Activated naive CD4-positive, alpha-beta T cell treated with anti-CD3 and anti-CD28 coated beads for 36 hours (primary cell): ENCODE results near the gene LAMP5. TPM values are rescaled to one million over a fixed set of nuclear protein-coding genes. Genes with fewer than 3 reads are reported as not detected.

ENCODE experiments used
- CTCF ChIA-PET: fragments of 350-600 bp; sonication (Branson Sonifier 250); formaldehyde crosslinking; loops from one replicate; lab custom pipeline; 2021; ENCODE audit warnings: antibody characterized with exemption; lab: Charles Lee
- DNase-seq: peaks from one replicate; pipeline ENCODE4 v3.0.0-alpha.2; 2020
- H3K27ac Mint-ChIP-seq: one replicate; pipeline ENCODE4 v1.8.0; 2021; ENCODE audit warnings: mild to moderate bottlenecking, mixed read lengths
- H3K27me3 Mint-ChIP-seq: one replicate; pipeline ENCODE4 v1.8.0; 2021; ENCODE audit warnings: low read depth, mixed read lengths
- H3K36me3 Mint-ChIP-seq: one replicate; pipeline ENCODE4 v1.8.0; 2021; ENCODE audit warnings: low read depth, mixed read lengths
- H3K4me1 Mint-ChIP-seq: one replicate; pipeline ENCODE4 v1.8.0; 2021; ENCODE audit warnings: low read depth, mixed read lengths
- H3K4me3 Mint-ChIP-seq: one replicate; pipeline ENCODE4 v1.8.0; 2021; ENCODE audit warnings: mild to moderate bottlenecking, moderate library complexity, mixed read lengths
- H3K9me3 Mint-ChIP-seq: one replicate; pipeline ENCODE4 v1.8.0; 2021; ENCODE audit warnings: mixed read lengths
- intact Hi-C: fragments of 100-400 bp; cut with micrococcal nuclease; formaldehyde crosslinking; loops from one replicate; pipeline ENCODE4 v1.15.1; 2023
- total RNA-seq, 2 experiments: library from RNA; stranded (reverse); gene quantifications; one replicate each; pipeline ENCODE4 v1.2.3, GENCODE V29; 2021

Gene LAMP5
- total RNA-seq, 2 experiments from 2014 or later, result not detected

DNA sequence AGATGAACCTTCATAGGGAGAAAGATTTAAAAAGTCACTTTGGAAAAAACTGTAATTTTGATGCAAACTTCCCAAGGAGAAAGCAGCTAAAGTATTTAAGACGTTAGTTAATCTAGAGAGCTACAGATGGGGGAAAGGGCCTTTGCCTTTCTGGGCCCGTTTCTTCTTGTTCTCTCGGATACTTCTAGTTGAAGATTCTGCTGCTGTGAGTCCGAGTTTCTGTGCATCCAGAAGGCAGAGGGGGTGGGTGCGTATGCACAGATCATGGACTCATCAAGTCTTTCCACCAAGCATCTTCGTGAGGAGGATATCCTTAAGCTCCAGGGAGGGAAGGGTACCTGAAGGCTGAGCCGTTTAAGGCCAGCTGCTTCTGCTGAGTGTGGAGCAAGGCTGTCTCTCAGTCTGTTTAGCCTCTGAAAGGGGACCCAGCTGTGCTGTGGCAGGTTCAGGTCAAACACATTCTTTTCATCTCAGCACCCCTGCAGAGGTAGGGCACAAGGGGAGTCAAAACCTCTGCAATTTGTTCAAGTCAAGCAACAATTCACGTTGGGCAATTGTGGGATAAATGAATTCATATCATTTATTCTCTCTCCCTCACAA is 4.3 kb downstream of the LAMP5 start:
- intact Hi-C loops, result no loop called here

GRCh38 chr20:9520086-9520485 is 5.7 kb downstream of the LAMP5 start:
- Mint-ChIP-seq H3K27me3 (peaks cover 45% of the 10 kb centered on the region), H3K36me3 (no peaks in the 10 kb centered on the region)
- CTCF ChIA-PET, result no interaction called here

More for the DNA sequence above, 4.3 kb downstream of the LAMP5 start:
- CTCF ChIA-PET, result no interaction called here
- Mint-ChIP-seq H3K4me3 (no peak overlapping the region), H3K4me1 (no peaks in the 10 kb centered on the region), H3K36me3 (no peaks in the 10 kb centered on the region), H3K27ac (no peak overlapping the region), H3K27me3 (peaks cover 59% of the 10 kb centered on the region), H3K9me3 (no peaks in the 10 kb centered on the region)
- no peak for DNase-seq

GRCh38 chr20:9523636-9524035 is 9.2 kb downstream of the LAMP5 start:
- peaks cover 15% of the 10 kb centered on the region for H3K27me3 Mint-ChIP-seq

More at GRCh38 chr20:9520086-9520485, 5.7 kb downstream of the LAMP5 start:
- Mint-ChIP-seq H3K27ac (no peak overlapping the region), H3K9me3 (no peaks in the 10 kb centered on the region), H3K4me1 (no peaks in the 10 kb centered on the region), H3K4me3 (no peak overlapping the region)
- no peak for DNase-seq
- intact Hi-C loops, result no loop called here

GRCh38 chr20:9531581-9531980 is 17.2 kb downstream of the LAMP5 start:
- Mint-ChIP-seq H3K9me3 (no peaks in the 10 kb centered on the region), H3K36me3 (no peaks in the 10 kb centered on the region), H3K4me3 (no peak overlapping the region), H3K4me1 (no peaks in the 10 kb centered on the region), H3K27me3 (peaks cover 3% of the 10 kb centered on the region), H3K27ac (no peak overlapping the region)
- intact Hi-C loops, result no loop called here
- CTCF ChIA-PET, result no interaction called here
- DNase-seq, result no peak

More at GRCh38 chr20:9523636-9524035, 9.2 kb downstream of the LAMP5 start:
- H3K27ac Mint-ChIP-seq, result no peak overlapping the region
- CTCF ChIA-PET, result interaction anchor here (0.7 kb wide), 1 partner anchor 46 kb away, joined by 3 read pairs; no protein-coding TSS in a partner anchor
- no peaks in the 10 kb centered on the region for H3K9me3 Mint-ChIP-seq
- no peaks in the 10 kb centered on the region for H3K36me3 Mint-ChIP-seq
- no peak for DNase-seq
- no peak overlapping the region for H3K4me3 Mint-ChIP-seq
- no peaks in the 10 kb centered on the region for H3K4me1 Mint-ChIP-seq
- intact Hi-C loops, result no loop called here

DNA sequence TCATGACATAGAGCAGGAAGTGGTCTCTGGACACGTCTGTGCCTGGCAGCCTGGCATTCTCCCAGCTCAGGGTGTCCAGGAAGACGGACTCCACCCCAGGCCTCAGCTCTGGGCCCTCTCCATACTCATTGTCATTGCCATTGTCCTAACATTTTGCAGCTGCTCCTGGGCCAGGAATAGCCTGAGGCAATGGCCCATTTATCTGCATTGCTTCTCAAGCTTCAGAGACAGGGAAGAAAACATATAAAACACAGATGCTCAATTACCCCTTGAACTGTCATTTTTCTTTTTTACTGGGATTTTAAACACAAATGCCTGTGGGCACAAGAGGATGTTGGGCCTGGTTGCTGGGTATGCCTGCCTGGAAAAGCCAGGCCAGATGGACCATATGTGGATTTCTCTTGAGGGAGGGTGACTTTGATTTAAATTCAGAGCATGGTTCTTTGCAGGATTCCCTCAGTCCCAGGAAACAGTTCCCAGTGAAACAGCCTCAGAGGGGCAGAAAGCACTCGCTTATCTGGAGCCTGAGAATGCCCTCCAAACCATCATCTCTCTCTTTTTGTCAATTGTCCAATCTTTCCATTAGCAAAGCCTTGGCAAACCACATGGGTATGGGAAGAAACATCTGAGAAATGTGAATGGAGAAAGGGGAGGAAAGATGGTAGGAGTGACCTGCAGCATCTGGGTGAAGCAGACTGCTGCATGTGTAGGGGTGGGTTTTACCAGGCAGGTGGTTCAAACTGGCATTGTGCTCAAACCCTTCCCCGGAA is 17.9 kb downstream of the LAMP5 start:
- no peaks in the 10 kb centered on the region for H3K9me3 Mint-ChIP-seq
- intact Hi-C loops, result no loop called here
- no peak for DNase-seq
- CTCF ChIA-PET, result no interaction called here
- peaks cover 3% of the 10 kb centered on the region for H3K27me3 Mint-ChIP-seq
- no peak overlapping the region for H3K27ac Mint-ChIP-seq
- H3K4me1 Mint-ChIP-seq, result no peaks in the 10 kb centered on the region
- H3K36me3 Mint-ChIP-seq, result no peaks in the 10 kb centered on the region
- no peak overlapping the region for H3K4me3 Mint-ChIP-seq

DNA sequence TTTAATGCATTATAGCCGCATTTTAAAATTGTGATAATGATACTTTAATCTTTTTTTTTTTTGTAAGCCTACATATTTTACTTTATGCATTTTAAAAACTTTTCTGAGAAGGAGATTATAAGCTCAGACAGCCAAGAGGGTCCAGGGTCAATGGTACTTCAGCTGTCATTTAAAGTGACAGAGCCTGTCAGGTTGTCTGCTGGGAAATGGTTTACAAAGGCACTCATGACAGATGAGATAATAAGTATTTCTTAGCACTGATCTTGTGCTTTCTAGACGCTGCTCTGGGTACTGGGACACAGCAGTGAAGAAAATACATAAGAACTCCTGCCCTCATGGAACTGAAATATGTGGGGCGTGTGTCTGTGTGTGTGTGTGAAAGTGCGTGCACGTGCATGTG is 19.6 kb downstream of the LAMP5 start:
- intact Hi-C loops, result no loop called here
- H3K27me3 Mint-ChIP-seq, result peaks cover 3% of the 10 kb centered on the region
- H3K4me1 Mint-ChIP-seq, result no peaks in the 10 kb centered on the region
- H3K36me3 Mint-ChIP-seq, result no peaks in the 10 kb centered on the region
- CTCF ChIA-PET, result no interaction called here
- no peak overlapping the region for H3K27ac Mint-ChIP-seq
- no peak overlapping the region for H3K4me3 Mint-ChIP-seq
- H3K9me3 Mint-ChIP-seq, result no peaks in the 10 kb centered on the region
- no peak for DNase-seq

GRCh38 chr20:9535449-9535848 is 21.1 kb downstream of the LAMP5 start:
- intact Hi-C loops, result no loop called here
- no peak for DNase-seq
- H3K9me3 Mint-ChIP-seq, result no peaks in the 10 kb centered on the region
- CTCF ChIA-PET, result no interaction called here
- no peaks in the 10 kb centered on the region for H3K4me1 Mint-ChIP-seq
- H3K27me3 Mint-ChIP-seq, result peaks cover 3% of the 10 kb centered on the region
- H3K4me3 Mint-ChIP-seq, result no peak overlapping the region
- no peak overlapping the region for H3K27ac Mint-ChIP-seq
- H3K36me3 Mint-ChIP-seq, result no peaks in the 10 kb centered on the region

- no peaks in the 10 kb centered on the region for H3K4me1 Mint-ChIP-seq
- CTCF ChIA-PET, result no interaction called here
- H3K27ac Mint-ChIP-seq, result no peak overlapping the region
- no peak for DNase-seq
- peaks cover 4% of the 10 kb centered on the region for H3K27me3 Mint-ChIP-seq
- no peak overlapping the region for H3K4me3 Mint-ChIP-seq
- intact Hi-C loops, result no loop called here
- no peaks in the 10 kb centered on the region for H3K36me3 Mint-ChIP-seq
- no peaks in the 10 kb centered on the region for H3K9me3 Mint-ChIP-seq
Measured at GRCh38 chr20:9543214-9543613, 28.8 kb downstream of the LAMP5 start.

- H3K27me3 Mint-ChIP-seq, result peaks cover 4% of the 10 kb centered on the region
- no peaks in the 10 kb centered on the region for H3K9me3 Mint-ChIP-seq
- H3K36me3 Mint-ChIP-seq, result no peaks in the 10 kb centered on the region
- H3K4me1 Mint-ChIP-seq, result no peaks in the 10 kb centered on the region
- H3K27ac Mint-ChIP-seq, result no peak overlapping the region
- no peak overlapping the region for H3K4me3 Mint-ChIP-seq
- no peak for DNase-seq
- CTCF ChIA-PET, result no interaction called here
- intact Hi-C loops, result no loop called here
Measured at GRCh38 chr20:9550283-9550682, 35.9 kb downstream of the LAMP5 start.

- no peak overlapping the region for H3K4me3 Mint-ChIP-seq
- H3K27me3 Mint-ChIP-seq, result peaks cover 4% of the 10 kb centered on the region
- no peaks in the 10 kb centered on the region for H3K4me1 Mint-ChIP-seq
- H3K27ac Mint-ChIP-seq, result no peak overlapping the region
- no peaks in the 10 kb centered on the region for H3K36me3 Mint-ChIP-seq
- no peak for DNase-seq
- CTCF ChIA-PET, result no interaction called here
- intact Hi-C loops, result no loop called here
- no peaks in the 10 kb centered on the region for H3K9me3 Mint-ChIP-seq
Measured at GRCh38 chr20:9550871-9551270, 36.5 kb downstream of the LAMP5 start.

- CTCF ChIA-PET, result no interaction called here
- intact Hi-C loops, result no loop called here
Measured at GRCh38 chr20:9551808-9552550, 37.6 kb downstream of the LAMP5 start.

DNA sequence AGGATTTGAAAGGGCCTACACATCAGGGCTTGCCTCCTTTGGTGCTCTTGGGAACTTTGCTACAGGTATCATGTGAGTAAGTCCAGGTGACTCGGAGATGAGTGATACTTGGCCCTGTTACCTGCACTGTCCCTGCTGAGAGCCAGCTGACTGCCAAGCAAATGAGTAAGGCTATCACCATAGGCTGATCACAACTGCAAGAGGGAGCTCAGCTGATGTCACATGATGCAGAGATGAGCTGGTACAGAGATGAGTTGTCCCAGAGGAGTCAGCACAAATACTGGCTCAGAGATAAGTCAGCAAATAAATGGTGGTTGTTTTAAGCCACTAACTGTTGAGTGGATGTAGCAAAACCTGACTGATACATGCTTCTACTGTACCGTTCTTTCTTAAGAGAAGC is 41.4 kb downstream of the LAMP5 start:
- CTCF ChIA-PET, result no interaction called here
- Mint-ChIP-seq H3K9me3 (peaks cover 3% of the 10 kb centered on the region), H3K27me3 (peaks cover 9% of the 10 kb centered on the region), H3K27ac (no peak overlapping the region), H3K4me1 (no peaks in the 10 kb centered on the region), H3K36me3 (no peaks in the 10 kb centered on the region), H3K4me3 (no peak overlapping the region)
- intact Hi-C loops, result no loop called here
- no peak for DNase-seq

More at GRCh38 chr20:9551808-9552550, 37.6 kb downstream of the LAMP5 start:
- DNase-seq, result no peak
- no peak overlapping the region for H3K27ac Mint-ChIP-seq
- H3K27me3 Mint-ChIP-seq, result peaks cover 4% of the 10 kb centered on the region
- H3K36me3 Mint-ChIP-seq, result no peaks in the 10 kb centered on the region
- no peaks in the 10 kb centered on the region for H3K9me3 Mint-ChIP-seq
- H3K4me1 Mint-ChIP-seq, result no peaks in the 10 kb centered on the region
- H3K4me3 Mint-ChIP-seq, result no peak overlapping the region
